SH-SY5Y (cell line): ENCODE results near the gene UBE3B.

Experiments used
- GATA2 ChIP-seq: IDR thresholded peaks from 2 replicates; pipeline ENCODE4 v1.6.1; 2011; ENCODE audit warnings: mild to moderate bottlenecking, low read depth, low read length
- GATA3 ChIP-seq: IDR thresholded peaks from 2 replicates; pipeline ENCODE4 v1.6.1; 2011; ENCODE audit warnings: low read depth, mild to moderate bottlenecking, low read length, moderate library complexity

Gene UBE3B

GRCh38 chr12:109462868-109463692 is 14.4 kb upstream of the UBE3B start:
- TF ChIP-seq GATA2 (no peak), GATA3 (no peak)

DNA sequence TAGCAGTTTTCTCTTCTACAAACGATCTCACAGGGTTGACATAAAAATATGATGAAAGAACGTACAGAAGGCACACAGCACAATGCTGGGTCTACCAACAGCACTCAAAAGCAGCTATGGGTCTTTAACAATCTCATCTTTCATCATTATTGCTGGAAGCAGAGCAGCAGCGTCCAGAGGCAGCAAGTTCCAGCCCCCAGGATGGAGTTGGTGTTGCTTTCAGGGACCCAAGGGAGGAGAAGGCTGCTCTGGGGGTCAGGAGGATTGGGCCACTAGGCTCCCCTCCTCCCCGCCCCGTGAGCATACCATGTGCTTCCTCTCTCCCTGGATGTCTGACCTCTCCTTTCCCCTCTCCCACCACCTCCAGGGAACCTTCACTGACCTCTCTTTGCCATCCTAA is 13.7 kb upstream of the UBE3B start:
- no peak for TF ChIP-seq GATA2
- no peak for TF ChIP-seq GATA3

DNA sequence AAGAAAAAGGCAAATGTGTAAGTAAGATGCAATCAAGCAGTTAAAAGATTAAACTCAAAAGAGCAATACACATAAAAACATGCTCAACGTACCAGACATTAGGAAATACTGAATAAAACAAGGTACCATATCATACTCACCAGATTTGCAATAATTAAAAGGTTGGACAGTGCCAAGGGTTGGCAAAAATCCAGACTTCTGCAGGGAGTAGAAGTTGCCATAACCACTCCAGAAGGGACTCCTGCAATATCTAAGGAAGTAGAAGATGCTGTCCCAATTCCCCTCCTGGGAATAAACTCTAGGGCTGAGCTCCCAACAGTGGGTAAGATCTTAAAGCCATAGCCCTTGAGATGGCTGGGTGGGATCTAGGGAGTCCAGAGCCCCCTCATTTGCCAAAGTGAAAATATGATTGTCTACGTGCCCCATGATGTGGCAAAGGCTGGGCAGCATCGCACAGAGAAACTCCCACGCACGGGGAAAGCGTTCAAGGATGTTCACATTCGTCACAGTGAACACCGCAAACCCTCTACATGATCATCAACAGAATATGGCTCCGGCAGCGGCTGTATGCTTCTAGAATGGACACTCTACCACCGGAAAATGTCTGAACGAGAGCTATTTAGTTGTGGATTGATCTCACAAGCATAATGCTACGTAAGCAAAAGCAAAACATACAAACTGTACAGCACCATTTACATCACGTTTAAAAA is 12.6 kb upstream of the UBE3B start:
- TF ChIP-seq GATA2, result no peak
- TF ChIP-seq GATA3, result no peak

DNA sequence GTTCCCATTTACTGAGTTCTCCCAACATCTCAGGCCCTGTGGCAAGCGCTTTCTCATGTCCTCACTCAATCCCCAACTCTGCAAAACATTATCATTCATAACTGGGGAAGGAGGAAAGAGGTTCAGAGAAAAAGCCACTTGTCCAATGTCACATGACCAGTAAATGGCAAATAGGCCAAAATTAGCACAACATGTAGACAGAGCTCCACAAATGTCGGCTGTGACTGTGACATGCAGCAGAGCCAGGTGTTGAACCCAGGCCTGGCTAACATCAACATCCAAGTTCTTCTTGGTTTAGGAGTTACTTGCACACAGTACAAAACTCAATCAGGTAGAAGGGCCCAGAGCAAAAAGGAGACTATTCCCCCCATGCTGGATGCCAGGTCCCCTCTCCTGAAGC is 11.1 kb upstream of the UBE3B start:
- TF ChIP-seq GATA2, result no peak
- TF ChIP-seq GATA3, result no peak

- TF ChIP-seq GATA2 (no peak), GATA3 (no peak)
These were observed 10.6 kb upstream of the UBE3B start for GRCh38 chr12:109466821-109467220.

GRCh38 chr12:109467978-109468676 is 9.3 kb upstream of the UBE3B start:
- TF ChIP-seq GATA3, result no peak
- TF ChIP-seq GATA2, result no peak

DNA sequence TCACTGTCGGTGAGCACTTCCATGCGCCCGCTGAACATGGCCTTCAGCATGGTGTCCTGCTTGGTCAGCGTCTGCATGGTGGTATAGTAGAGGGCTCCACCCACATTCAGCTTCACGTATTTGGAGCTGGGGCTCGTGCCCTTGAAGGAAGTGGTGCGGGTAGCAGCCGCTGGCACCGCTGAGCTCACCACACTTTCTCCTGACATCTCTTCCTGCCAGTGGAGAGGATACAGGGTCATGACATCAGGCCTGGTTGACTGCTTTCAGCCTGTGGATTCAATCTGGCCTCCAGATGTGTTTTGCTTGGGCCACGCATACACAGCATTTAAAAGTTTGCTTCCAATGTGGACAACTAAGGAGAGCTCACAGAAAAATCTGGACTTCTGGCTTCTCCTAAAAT is 7.9 kb upstream of the UBE3B start:
- no peak for TF ChIP-seq GATA3
- no peak for TF ChIP-seq GATA2

DNA sequence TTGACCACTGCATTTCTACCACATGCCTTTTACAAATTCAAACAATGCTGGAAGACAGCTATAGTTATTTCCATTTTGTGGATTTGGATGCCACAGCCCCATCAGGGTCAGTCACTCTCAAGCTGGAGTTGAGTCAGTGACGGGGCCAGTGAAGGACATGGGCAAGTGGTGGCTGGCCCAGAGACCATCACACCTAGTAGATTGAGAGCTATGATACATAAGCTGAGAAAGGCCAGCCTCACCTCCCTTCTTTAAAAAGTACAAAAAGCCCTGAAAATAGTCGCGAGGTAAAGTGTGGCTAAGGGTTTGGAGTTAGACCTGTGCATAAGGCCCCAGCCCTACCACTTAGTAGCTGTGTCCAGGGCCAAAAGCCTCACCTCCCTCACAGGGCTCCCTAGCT is 4.4 kb upstream of the UBE3B start:
- TF ChIP-seq GATA3 (no peak), GATA2 (no peak)

GRCh38 chr12:109475121-109475520 is 2.3 kb upstream of the UBE3B start:
- TF ChIP-seq GATA3 (no peak), GATA2 (no peak)

- no peak for TF ChIP-seq GATA2
- TF ChIP-seq GATA3, result no peak
These were observed 1.2 kb upstream of the UBE3B start for GRCh38 chr12:109475993-109476806.

DNA sequence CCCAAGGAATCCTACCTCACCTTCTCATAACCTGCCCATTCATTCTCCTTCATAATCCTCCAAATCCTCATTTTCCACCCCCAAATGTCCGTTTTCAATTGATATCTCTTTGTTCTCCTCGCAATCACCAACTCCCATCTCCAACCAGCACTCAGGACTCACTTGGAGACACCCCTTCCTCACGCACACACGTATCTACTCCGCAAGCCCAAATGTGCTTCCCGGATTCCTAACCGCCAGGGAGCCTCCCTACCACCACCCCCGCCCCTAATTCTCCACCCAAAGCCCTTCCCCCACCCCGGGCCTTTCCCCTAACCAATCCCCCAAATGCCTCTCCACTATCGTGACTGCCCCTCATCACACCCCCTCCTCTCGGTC is 638 bp upstream of the UBE3B start:
- TF ChIP-seq GATA3, result no peak
- TF ChIP-seq GATA2, result no peak

DNA sequence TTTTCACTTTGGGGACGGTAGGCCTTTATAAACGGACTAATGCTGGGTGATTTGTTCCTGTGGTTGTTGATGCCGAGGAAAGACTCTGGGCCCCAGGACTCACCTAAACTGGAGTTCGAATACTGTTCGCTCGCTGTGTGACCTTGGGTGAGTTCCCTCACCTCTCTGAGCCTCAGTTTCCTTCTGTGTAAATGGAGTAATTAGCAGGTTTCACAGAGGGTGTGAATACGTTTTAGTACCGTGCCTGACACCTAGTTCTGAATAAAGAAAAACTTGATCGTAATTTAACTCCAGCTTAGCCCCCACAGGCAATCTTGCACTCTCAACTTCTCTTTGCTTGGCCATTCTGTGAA is 505 bp downstream of the UBE3B start:
- TF ChIP-seq GATA3, result no peak
- no peak for TF ChIP-seq GATA2

DNA sequence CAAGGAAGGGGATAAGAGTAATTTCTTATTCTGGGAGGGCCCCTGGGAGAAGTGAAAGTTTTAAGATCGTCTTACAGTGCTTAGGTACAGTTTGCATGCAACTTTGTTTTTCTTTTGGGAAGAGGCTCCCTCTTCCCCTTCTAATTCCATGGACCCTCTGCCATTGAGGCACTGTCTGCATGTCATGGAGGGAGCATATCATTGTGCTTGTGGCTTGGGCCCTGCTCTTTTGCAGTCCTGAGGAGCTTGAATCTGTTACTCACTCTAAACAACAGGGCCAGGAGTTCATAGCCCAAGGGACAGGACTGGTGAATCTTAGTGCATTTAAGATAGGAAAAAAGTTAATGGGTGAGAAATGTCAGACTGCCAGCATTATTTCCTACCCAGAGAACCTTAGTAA is 2.3 kb downstream of the UBE3B start:
- no peak for TF ChIP-seq GATA3
- no peak for TF ChIP-seq GATA2

DNA sequence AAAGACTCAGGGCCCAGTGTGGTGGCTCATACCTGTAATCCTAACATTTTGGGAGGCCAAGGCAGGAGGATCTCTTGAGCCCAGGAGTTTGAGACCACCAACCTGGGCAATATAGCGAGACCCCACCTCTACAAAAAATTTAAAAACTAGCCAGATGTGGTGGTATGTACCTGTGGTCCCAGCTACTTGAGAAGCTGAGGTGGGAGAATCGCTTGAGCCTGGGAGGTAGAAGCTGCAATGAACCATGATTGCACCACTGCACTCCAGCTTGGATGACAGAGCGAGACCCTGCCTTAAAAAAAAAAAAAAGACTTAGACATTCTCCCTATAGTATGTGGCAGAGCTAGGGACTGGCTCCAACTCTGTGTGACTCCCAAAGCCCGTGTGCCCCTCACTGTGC is 2.9 kb downstream of the UBE3B start:
- TF ChIP-seq GATA2 (no peak), GATA3 (no peak)
